ENCODE measurements around the gene RAP1GAP2.
"Not testable (repeated sequence)": the region's sequence is repeated elsewhere in the genome, so short reads cannot be mapped to it uniquely, and the experiment has no call there.

Gene RAP1GAP2

DNA sequence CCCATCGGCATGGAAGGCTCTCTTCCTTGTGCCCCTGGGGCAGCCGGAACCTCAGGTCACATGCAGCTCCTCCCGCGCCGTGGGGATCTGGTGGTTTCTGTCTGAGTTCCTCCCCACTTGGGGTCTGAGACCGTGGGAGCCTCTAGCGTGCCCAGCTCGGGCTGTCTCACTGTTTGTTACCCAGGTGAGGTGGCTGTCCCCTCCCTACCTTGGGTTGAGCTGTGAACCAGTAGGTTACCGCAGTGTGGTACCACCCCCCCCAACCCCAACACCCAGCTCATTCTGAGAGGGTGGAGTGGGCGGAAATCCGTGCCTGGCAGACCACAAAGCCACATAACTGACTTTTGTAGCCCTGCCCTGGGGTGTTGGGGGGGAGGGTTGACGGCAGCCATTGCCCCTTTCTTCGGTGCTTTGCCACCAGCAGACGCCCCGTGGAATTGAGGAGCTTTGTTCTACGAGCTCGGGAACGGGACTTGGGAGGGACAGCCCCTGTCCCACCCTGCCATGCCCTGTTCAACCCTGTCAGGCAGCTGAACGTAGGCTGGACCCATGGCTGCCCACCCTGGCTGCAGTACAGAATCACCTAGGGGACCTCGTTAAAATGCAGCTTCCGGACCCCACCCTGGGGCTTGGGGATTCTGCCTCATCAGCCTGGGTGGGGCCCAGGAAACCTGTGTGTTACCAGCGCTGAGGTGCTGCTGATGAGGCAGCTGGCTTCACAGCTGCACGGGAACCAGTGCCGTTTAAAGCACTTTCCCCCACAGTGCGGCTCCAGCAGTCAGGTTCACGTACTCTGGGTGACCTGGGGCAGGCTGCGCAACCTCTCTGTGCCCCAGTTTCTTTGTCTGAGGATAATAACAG, 18.5 kb downstream of the RAP1GAP2 start:
- DNase-seq (ENCODE audit: low read depth in 3 of 3), result peak; percentile 58 to 87 (median 83)

DNA sequence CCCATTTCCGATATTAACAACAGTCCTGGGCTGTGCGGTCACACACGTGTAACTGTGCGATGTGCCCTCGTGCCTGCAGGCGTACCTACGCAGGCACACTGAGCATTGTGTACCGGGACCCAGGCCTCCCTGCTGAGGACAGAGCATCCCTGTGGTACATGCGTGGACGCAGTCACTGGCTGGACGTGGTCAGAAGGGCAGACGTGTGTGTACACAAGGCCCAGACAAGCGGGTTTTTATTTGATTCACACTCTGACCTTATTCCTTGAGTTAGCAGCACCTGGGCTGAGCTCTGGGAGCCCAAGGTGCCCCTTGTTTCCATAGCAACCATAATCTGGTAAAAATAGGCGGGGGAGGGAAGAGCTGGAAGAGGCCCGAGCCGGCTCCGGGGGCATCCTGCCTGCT, 19.5 kb downstream of the RAP1GAP2 start:
- DNase-seq (ENCODE audit: low read depth in 3 of 3), result no peak

- DNase-seq (ENCODE audit: low read depth in 3 of 3), result no peak
Measured at GRCh38 chr17:2816688-2817087, 20.4 kb downstream of the RAP1GAP2 start.

GRCh38 chr17:2819294-2819693, 23.1 kb downstream of the RAP1GAP2 start:
- DNase-seq (ENCODE audit: low read depth in 3 of 3), result not testable (repeated sequence)

- no peak for DNase-seq (ENCODE audit: low read depth in 3 of 3)
Measured at GRCh38 chr17:2819921-2820501, 23.8 kb downstream of the RAP1GAP2 start.

GRCh38 chr17:2821868-2822267, 25.6 kb downstream of the RAP1GAP2 start:
- DNase-seq (ENCODE audit: low read depth in 3 of 3), result no peak

DNA sequence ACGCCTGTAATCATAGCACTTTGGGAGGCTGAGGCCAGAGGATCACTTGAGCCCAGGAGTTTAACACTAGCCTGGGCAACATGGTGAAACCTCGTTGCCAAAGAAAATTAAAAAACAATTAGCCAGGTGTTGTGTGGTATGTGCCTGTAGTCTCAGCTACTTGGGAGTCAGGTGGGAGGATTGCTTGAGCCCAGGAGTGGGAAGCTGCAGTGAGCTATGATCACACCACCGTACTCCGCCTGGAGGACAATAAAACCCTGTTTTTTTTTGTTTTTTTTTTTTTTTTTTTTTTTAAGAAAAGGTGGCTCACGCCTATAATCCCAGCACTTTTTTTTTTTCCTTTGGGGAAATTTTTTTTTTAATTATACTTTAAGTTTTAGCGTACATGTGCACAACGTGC, 26.1 kb downstream of the RAP1GAP2 start:
- DNase-seq (ENCODE audit: low read depth in 3 of 3), result no peak

- no peak for DNase-seq (ENCODE audit: low read depth in 3 of 3)
Measured at GRCh38 chr17:2825253-2825970, 29.2 kb downstream of the RAP1GAP2 start.

GRCh38 chr17:2828397-2829038, 32.3 kb downstream of the RAP1GAP2 start:
- DNase-seq (ENCODE audit: low read depth in 3 of 3), result peak; percentile 47 to 76 (median 64)

- no peak for DNase-seq (ENCODE audit: low read depth in 3 of 3)
Measured at GRCh38 chr17:2830678-2831077, 34.4 kb downstream of the RAP1GAP2 start.

DNA sequence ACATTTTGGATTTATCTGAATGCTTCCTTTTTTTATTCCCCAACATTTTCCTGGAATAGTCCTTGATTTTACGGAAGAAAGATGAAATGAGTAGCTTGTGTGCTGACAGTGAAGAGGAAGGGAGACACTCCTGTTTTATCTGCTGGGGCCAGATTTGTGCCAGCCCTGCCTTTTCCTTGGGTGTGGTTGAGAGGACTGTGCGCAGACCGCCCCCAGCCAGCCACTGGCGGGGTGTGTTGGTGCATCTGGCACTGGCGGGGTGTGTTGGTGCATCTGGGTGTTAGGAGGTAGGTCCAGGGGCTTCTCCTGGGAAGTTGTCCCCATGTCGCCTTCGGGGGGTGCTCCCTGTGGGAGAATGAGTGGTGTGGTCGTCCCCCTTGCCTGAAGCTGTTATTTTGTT, 39.5 kb downstream of the RAP1GAP2 start:
- no peak for DNase-seq (ENCODE audit: low read depth in 3 of 3)

DNA sequence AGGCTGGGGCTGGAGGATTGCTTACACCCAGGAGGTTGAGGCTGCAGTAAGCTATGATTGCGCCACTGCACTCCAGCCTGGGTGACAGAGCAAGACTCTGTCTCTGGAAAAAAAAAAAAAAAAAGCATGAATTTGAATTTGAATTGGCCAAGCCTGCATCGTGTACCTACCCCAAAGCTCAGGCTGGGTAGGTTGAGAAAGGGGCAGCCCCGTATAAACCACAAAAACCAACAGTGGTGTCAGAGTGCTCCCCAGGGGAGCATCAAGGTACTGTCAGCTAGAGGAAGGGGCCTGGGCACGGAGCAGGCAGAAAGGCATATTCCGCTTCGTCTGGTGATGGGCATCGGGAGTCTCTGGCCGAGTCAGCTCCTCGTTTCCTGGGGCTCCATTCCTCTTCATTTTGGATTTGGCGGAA, 40.9 kb downstream of the RAP1GAP2 start:
- peak in 1 of 3 experiments; percentile 17 for DNase-seq (ENCODE audit: low read depth in 3 of 3)

DNA sequence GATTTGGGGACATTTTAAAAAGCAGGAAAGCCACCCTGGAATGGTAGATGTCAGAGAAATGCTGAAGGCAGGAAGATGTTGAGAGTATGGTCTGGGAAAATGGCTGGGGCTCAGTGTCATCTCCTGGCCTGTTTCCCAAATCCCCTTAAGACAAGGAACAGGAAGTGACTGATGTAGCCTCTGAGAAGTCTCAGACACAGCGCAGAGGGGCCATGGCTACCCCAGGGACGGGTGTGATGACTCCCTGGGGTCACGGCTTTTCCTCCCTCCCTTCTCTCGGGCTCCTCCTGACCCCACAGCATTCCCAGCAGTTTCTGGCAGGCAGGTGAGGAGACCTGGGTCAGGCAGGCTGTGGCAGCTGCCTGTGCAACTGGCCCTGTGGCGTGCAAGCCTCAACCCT, 45.4 kb downstream of the RAP1GAP2 start:
- no peak for DNase-seq (ENCODE audit: low read depth in 3 of 3)

GRCh38 chr17:2842464-2842863, 46.2 kb downstream of the RAP1GAP2 start:
- no peak for DNase-seq (ENCODE audit: low read depth in 3 of 3)

DNA sequence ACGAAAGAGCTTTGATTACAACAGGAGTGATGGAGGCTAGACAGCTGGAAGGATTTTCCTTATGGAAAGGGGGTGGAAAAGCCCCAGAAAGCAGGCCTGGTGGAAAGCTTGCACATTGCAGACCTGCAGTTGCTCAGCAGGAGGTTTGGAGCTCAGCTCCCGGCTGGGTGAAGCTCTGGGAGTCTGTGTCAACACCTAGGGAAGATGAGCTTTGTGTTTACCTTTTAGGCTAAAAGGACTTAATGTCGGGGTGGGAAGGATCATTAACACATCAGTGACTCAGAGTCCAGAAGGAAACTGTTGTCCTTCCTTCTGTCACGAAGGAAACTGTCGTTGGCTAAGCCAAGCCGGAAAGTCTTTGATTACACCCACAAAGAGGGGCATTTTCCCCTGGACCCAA, 48.2 kb downstream of the RAP1GAP2 start:
- DNase-seq (ENCODE audit: low read depth in 3 of 3), result no peak

- DNase-seq (ENCODE audit: low read depth in 3 of 3), result no peak
Measured at GRCh38 chr17:2847381-2848333, 51.4 kb downstream of the RAP1GAP2 start.

GRCh38 chr17:2849327-2849670, 53.1 kb downstream of the RAP1GAP2 start:
- DNase-seq (ENCODE audit: low read depth in 3 of 3), result no peak

- no peak for DNase-seq (ENCODE audit: low read depth in 3 of 3)
Measured at GRCh38 chr17:2850991-2851390, 54.8 kb downstream of the RAP1GAP2 start.

DNA sequence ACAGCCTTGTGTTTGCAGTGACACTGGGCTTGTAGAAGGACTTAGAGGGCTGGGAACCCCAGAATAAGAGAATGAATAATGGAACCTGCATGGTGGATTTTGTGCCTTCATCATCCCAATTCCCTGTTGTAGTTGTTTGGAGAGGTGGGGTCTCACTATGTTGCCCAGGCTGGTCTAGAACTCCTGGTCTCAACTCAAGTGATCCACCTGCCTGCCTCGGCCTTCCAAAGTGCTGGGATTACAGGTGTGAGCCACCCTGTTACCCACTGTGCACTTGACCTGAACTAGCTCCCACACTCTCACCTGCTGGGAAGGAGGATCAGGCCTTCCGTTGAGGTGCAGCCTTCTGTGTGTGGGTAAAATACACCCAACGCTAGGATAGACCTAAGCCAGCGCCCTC, 55.4 kb downstream of the RAP1GAP2 start:
- DNase-seq (ENCODE audit: low read depth in 3 of 3), result no peak

GRCh38 chr17:2852221-2852620, 56.0 kb downstream of the RAP1GAP2 start:
- DNase-seq (ENCODE audit: low read depth in 3 of 3), result no peak

DNA sequence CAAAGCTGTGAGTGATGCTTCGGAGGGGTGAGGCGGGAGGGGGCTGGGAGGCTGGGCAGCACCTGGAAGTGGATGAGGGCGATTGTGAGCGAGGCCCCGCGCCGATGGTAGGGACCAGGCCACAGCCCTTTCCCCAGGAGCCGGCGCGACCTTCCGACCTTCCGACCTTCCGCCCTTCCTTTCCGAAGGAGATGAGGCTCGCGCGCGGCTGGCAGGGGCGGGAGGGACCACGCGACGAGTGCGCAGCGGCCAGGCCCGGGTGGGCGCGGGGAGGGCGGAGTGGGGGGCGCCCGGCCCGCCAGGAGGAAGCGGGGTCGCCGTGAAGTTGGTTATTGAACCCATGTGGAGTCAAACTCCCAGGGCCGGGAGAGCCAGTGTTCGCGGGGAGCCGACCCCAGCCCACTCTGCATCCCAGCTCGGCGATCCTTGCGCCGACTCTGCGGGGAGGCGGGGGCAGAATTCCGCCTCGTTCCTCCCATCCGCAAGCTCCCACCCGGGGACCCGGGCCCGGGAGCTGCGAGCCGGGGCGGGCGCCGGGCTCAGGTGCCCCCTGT, 56.6 kb downstream of the RAP1GAP2 start:
- no peak for DNase-seq (ENCODE audit: low read depth in 3 of 3)
